Uterus (tissue), 4 donors: ENCODE measurements around the gene IGLL1. TPM values are rescaled to one million over a fixed set of nuclear protein-coding genes. Genes with fewer than 3 reads are reported as not detected.
"Not testable (repeated sequence)": the region's sequence is repeated elsewhere in the genome, so short reads cannot be mapped to it uniquely, and the experiment has no call there.

Experiments
- DNase-seq, 2 donors: peaks; one replicate each; pipeline ENCODE4 v3.0.0-alpha.2; 2019 to 2020
- H3K27ac ChIP-seq, 2 donors: fragments of 200-600 bp; sonication (generic); 1 replicate in 1 of 2; 2 replicates in 1 of 2; pipeline ENCODE4 v1.5.1; 2016 to 2018
- H3K27me3 ChIP-seq, 2 donors: fragments of 200-600 bp; sonication (generic); one replicate each; pipeline ENCODE4 v1.5.1; 2018 to 2019; ENCODE audit warnings: control low read depth in 1 of 2
- H3K36me3 ChIP-seq, 2 donors: fragments of 200-600 bp; sonication (generic); one replicate each; pipeline ENCODE4 v1.5.1; 2019; ENCODE audit warnings: control low read depth in 1 of 2
- H3K4me1 ChIP-seq, 2 donors: fragments of 200-600 bp; sonication (generic); one replicate each; pipeline ENCODE4 v1.5.1; 2018 to 2019; ENCODE audit warnings: control low read depth in 1 of 2
- H3K4me3 ChIP-seq, 2 donors: fragments of 200-600 bp; sonication (generic); 1 replicate in 1 of 2; 2 replicates in 1 of 2; pipeline ENCODE4 v1.5.1; 2018 to 2019; ENCODE audit warnings: mild to moderate bottlenecking in 1 of 2
- H3K9me3 ChIP-seq, 2 donors: fragments of 200-600 bp; sonication (generic); one replicate each; pipeline ENCODE4 v1.5.1; 2019; ENCODE audit warnings: control low read depth in 1 of 2
- CTCF ChIP-seq, 4 experiments: fragments of 200-600 bp in 2 of 4; fragments of 450-650 bp in 2 of 4; sonication (generic) in 2 of 4; IDR thresholded peaks; one replicate each; pipeline ENCODE4 v1.5.1; 2016 to 2019; ENCODE audit warnings: antibody characterized with exemption in 4 of 4, mild to moderate bottlenecking in 2 of 4, moderate library complexity in 1 of 4
- POLR2A ChIP-seq, 2 donors: fragments of 450-650 bp; IDR thresholded peaks; one replicate each; pipeline ENCODE4 v1.6.1; 2016; ENCODE audit warnings: antibody characterized with exemption in 2 of 2, mild to moderate bottlenecking in 1 of 2, moderate library complexity in 1 of 2
- intact Hi-C: fragments of 100-400 bp; cut with DNase I; formaldehyde crosslinking; loops from one replicate; pipeline ENCODE4 v1.15.1; 2023; ENCODE audit warnings: low total_unique reads
- total RNA-seq, 4 donors: library from RNA; depleted of rRNA in 3 of 4; stranded (reverse); fragments of >200 nt in 3 of 4; gene quantifications; one replicate each; pipeline versions ENCODE4 v1.1.0 to v1.2.4, GENCODE V29; 2014 to 2023
- donor health status: DM: yes; HTN: yes; CAD: no.

The IGLL1 gene
- total RNA-seq, 4 donors from 2014 or later: 0.48 TPM; not detected in 3

- H3K9me3 ChIP-seq: no peaks in the 10 kb centered on the region
- no peaks in the 10 kb centered on the region for H3K27me3 ChIP-seq
- H3K36me3 ChIP-seq: no peaks in the 10 kb centered on the region
- no peaks in the 10 kb centered on the region for H3K4me1 ChIP-seq
- intact Hi-C loops: no loop called here
- H3K27ac ChIP-seq: no peak overlapping the region
- H3K4me3 ChIP-seq: no peak overlapping the region
- DNase-seq: no peak
- TF ChIP-seq CTCF (IDR thresholded peaks at IDR 0.05) (no peak), POLR2A (IDR thresholded peaks at IDR 0.05) (no peak)
Measured at GRCh38 chr22:23606204-23607131, 26.4 kb upstream of the IGLL1 start.

DNA sequence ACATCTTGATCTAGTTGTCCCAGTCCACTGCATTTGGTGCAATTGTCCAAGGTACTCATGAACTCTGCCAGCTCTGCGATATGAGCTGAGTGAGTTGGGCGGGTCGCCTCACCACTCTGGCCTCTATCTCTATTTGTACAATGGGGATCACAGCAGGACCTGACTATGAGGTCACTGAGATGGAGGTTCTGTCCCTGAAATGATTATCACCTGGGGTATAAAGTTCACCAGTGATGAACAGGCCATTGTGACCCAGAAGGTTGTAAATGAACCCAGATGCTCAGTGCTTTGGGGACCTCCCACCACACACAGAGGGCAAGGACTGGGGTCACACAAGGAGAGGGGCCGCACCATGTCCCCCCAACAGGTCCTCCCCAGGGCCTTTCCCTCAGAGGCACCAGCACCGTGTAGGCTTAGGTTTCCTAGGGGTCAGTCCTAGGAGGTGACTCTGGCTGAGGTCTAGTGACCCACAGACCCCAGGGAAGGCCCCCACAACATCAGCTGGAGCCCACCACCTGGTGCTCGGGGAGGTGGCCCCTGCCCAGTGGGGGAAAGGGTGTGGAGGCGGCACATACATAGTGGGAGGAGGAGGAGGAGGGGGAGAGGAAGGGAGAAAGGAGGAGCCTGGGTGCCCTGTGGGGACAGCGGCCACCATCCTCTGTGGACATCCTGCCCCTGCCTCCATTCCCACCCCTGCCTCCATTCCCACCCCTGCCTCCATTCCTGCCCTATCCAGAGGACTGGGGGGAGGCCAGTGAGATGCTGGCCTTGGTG, 25.0 kb upstream of the IGLL1 start:
- Histone ChIP-seq H3K27me3 (no peaks in the 10 kb centered on the region), H3K27ac (no peak overlapping the region), H3K4me3 (no peak overlapping the region), H3K4me1 (no peaks in the 10 kb centered on the region), H3K9me3 (no peaks in the 10 kb centered on the region), H3K36me3 (no peaks in the 10 kb centered on the region)
- intact Hi-C loops: no loop called here
- TF ChIP-seq CTCF (IDR thresholded peaks at IDR 0.05): no peak
- no peak for TF ChIP-seq POLR2A (IDR thresholded peaks at IDR 0.05)
- DNase-seq: no peak

- Histone ChIP-seq H3K36me3 (no peaks in the 10 kb centered on the region), H3K4me3 (no peak overlapping the region), H3K27me3 (no peaks in the 10 kb centered on the region), H3K27ac (no peak overlapping the region), H3K4me1 (no peaks in the 10 kb centered on the region), H3K9me3 (no peaks in the 10 kb centered on the region)
- intact Hi-C loops: no loop called here
- DNase-seq: no peak
- TF ChIP-seq POLR2A (IDR thresholded peaks at IDR 0.05): no peak
- no peak for TF ChIP-seq CTCF (IDR thresholded peaks at IDR 0.05)
Measured at GRCh38 chr22:23603266-23603665, 23.2 kb upstream of the IGLL1 start.

DNA sequence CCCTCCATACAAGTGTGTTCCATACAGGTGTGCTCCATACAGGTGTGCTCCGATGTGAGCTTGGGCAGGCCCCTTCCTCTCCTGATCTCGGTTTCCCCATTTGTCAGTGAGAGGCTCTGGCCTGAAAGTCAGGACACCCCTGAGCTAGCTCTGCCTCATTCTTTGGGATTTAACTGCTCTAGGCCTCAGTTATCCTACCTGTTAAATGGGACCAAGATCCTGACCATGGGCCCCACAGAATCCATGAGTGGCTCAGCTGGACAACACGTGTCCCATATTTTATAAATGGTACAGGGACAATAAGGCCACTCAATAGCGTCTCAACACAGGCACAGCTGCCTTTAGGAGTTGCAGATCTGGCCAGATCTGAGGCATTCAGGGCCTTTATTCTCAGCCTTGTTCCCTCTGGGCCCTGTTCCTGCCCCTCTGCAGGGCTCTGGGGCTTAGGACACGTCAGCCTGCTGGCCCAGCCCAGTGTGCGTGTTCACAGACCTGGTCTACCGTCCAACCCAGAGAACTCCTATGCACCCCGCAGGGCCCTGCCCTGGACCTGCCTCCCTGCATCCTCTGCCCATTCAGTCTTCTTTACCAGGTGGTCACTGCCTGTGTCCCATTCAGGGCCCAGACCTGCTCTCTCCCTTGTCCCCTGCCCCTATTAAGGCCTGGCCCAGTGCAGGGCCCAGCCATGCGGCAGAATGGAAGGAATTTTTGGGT, 18.9 kb upstream of the IGLL1 start:
- Histone ChIP-seq H3K36me3 (no peaks in the 10 kb centered on the region), H3K27ac (no peak overlapping the region), H3K9me3 (no peaks in the 10 kb centered on the region), H3K4me3 (no peak overlapping the region), H3K4me1 (no peaks in the 10 kb centered on the region), H3K27me3 (no peaks in the 10 kb centered on the region)
- no peak for TF ChIP-seq POLR2A (IDR thresholded peaks at IDR 0.05)
- intact Hi-C loops: no loop called here
- no peak for DNase-seq

DNA sequence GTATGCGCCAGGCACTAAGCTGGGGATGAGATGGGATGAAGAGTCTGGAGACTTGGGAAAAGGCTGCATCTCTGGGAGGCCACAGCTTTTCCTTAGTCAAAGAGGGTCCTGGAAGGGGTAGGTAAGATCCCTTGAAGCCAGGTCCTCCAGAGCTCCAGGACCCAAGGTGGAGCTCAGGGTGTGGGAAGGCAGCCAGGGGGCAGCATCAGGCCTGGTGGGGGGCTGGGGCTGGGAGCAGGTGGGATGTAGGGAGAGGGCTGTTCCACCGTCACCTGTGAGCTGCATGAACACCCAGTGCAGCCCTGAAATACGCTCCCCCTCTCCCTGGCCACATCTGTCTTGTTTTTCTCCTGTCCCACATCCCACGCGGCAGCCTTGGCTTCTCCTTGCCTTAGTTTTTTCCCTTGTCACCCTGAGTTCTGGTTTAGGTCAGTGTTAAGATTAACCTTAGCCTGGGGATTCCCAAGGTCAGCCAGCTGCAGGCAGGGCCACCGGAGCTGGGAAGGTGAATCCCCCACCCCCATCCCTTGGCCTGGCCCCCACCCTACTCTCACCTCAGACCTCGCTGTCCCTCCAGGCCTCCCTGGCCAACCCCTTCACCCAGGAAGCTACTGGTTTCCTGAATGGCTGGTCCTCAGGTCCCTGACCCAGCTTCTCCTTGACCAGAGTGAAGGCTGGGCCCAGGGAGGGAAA, 17.6 kb upstream of the IGLL1 start:
- H3K27me3 ChIP-seq, H3K36me3 ChIP-seq, DNase-seq, H3K27ac ChIP-seq, H3K9me3 ChIP-seq, intact Hi-C loops, H3K4me3 ChIP-seq, H3K4me1 ChIP-seq: not testable (repeated sequence)

GRCh38 chr22:23595904-23596303, 15.8 kb upstream of the IGLL1 start:
- H3K9me3 ChIP-seq, DNase-seq, intact Hi-C loops, H3K27me3 ChIP-seq, H3K27ac ChIP-seq, H3K36me3 ChIP-seq, H3K4me3 ChIP-seq, H3K4me1 ChIP-seq: not testable (repeated sequence)
